Measurements from ENCODE around the gene TUBAL3.
"Not testable (repeated sequence)": the region's sequence is repeated elsewhere in the genome, so short reads cannot be mapped to it uniquely, and the experiment has no call there.

TUBAL3 gene

GRCh38 chr10:5419466-5420094 is 15.0 kb upstream of the TUBAL3 start:
- DNase-seq: no peak

- DNase-seq: no peak
These were observed 14.0 kb upstream of the TUBAL3 start for GRCh38 chr10:5418584-5418983.

- no peak for DNase-seq
These were observed 12.4 kb upstream of the TUBAL3 start for GRCh38 chr10:5416981-5417380.

GRCh38 chr10:5413012-5413938 is 8.6 kb upstream of the TUBAL3 start:
- DNase-seq: no peak

- peak; percentile 52 for DNase-seq
These were observed 7.8 kb upstream of the TUBAL3 start, which contains the start of gene NET1 for GRCh38 chr10:5412277-5412941. TSS of gene NET1 (plus strand) at chr10:5412557. CDS start at chr10:5412693, 136 bp downstream.

GRCh38 chr10:5411941-5412276 is 7.3 kb upstream of the TUBAL3 start:
- DNase-seq: no peak

- not testable (repeated sequence) for DNase-seq
These were observed 6.2 kb upstream of the TUBAL3 start for GRCh38 chr10:5410787-5411186.

- DNase-seq: no peak
These were observed 2.3 kb upstream of the TUBAL3 start for GRCh38 chr10:5406918-5407317.

- no peak for DNase-seq
These were observed 1.8 kb downstream of the TUBAL3 start for GRCh38 chr10:5402798-5403197.

- no peak for DNase-seq
These were observed 4.0 kb downstream of the TUBAL3 start for GRCh38 chr10:5400468-5401240.

- no peak for DNase-seq
These were observed 5.3 kb downstream of the TUBAL3 start for GRCh38 chr10:5399332-5399731.

- DNase-seq: no peak
These were observed 7.9 kb downstream of the TUBAL3 start for GRCh38 chr10:5396556-5397300.

- DNase-seq: no peak
These were observed 9.5 kb downstream of the TUBAL3 start for GRCh38 chr10:5395168-5395567.

GRCh38 chr10:5393529-5393928 is 11.1 kb downstream of the TUBAL3 start:
- no peak for DNase-seq

- no peak for DNase-seq
These were observed 12.8 kb downstream of the TUBAL3 start for GRCh38 chr10:5391790-5392189.

- no peak for DNase-seq
These were observed 13.9 kb downstream of the TUBAL3 start for GRCh38 chr10:5390607-5391205.

GRCh38 chr10:5387169-5387568 is 17.5 kb downstream of the TUBAL3 start:
- DNase-seq: no peak

- DNase-seq: no peak
These were observed 19.4 kb downstream of the TUBAL3 start for GRCh38 chr10:5385224-5385623.

- DNase-seq: no peak
These were observed 23.4 kb downstream of the TUBAL3 start for GRCh38 chr10:5381187-5381586.

GRCh38 chr10:5380395-5380794 is 24.2 kb downstream of the TUBAL3 start:
- DNase-seq: not testable (repeated sequence)

GRCh38 chr10:5379202-5379601 is 25.4 kb downstream of the TUBAL3 start:
- DNase-seq: not testable (repeated sequence)

GRCh38 chr10:5376450-5376849 is 28.2 kb downstream of the TUBAL3 start:
- no peak for DNase-seq
